ENCODE results near the gene TBL1X. TPM values are rescaled to one million over a fixed set of nuclear protein-coding genes. Genes with fewer than 3 reads are reported as not detected.
A peak's percentile ranks its signal among the peaks of the same experiment; 100 is the strongest.

TBL1X gene
- total RNA-seq, 5 donors from 2014 or later (not counting 1 experiment from before 2014, with no cell fraction given), result 21.0 to 50.8 (median 40.5) TPM

- H3K27me3 Mint-ChIP-seq, result peaks cover 19 to 30% of the 10 kb centered on the region in 2 donors
- peak overlapping the region in 1 of 3 donors; percentile 23 for H3K4me3 Mint-ChIP-seq
- H3K27me3 ChIP-seq (replicated peaks in 1 of 2; ENCODE audit: control insufficient read depth in 2 of 2, extremely low read depth in 1 of 2, insufficient read depth in 2 of 2, low read length in 1 of 2), result peaks cover 10 to 23% of the 10 kb centered on the region in 2 experiments
- no peak for DNase-seq
- no peaks in the 10 kb centered on the region for H3K9me3 ChIP-seq
- H3K36me3 Mint-ChIP-seq, result no peaks in the 10 kb centered on the region
- ATAC-seq (replicated peaks in 1 of 4), result no peak
- H3K4me1 ChIP-seq (ENCODE audit: control insufficient read depth in 1 of 2, extremely low read depth in 1 of 2, insufficient read depth in 2 of 2, low read length in 2 of 2), result no peaks in the 10 kb centered on the region
- H3K9me3 Mint-ChIP-seq, result no peaks in the 10 kb centered on the region
- 6% methylated on average over 47 of the region's 58 CpGs for WGBS (ENCODE audit: insufficient coverage)
- peaks cover 0 to 4% (median 4%) of the 10 kb centered on the region in 3 donors for H3K4me1 Mint-ChIP-seq
- POLR2A ChIA-PET, result no interaction called here
- H3K27ac Mint-ChIP-seq, result no peak overlapping the region
- H3K36me3 ChIP-seq (ENCODE audit: control insufficient read depth in 2 of 2, extremely low read depth in 1 of 2, insufficient read depth in 1 of 2, low read length in 1 of 2), result no peaks in the 10 kb centered on the region
- no peak overlapping the region for H3K4me3 ChIP-seq (ENCODE audit: control insufficient read depth in 1 of 2, extremely low read depth in 1 of 2, low read length in 1 of 2)
- no peak overlapping the region for H3K27ac ChIP-seq (ENCODE audit: low read length)
- CTCF ChIA-PET, result interaction anchor here in 1 of 2 donors (0.5 kb wide), 1 partner anchor 664 kb away, joined by 3 read pairs; no protein-coding TSS in a partner anchor
Observed at GRCh38 chrX:9785254-9785943, 320.5 kb downstream of the TBL1X start.

GRCh38 chrX:9785944-9786797 lies 321.3 kb downstream of the TBL1X start, which contains the start of gene SHROOM2:
SHROOM2 (plus strand) TSS chrX:9786429; CDS start chrX:9786546, 117 bp downstream.
- peaks cover 10 to 23% of the 10 kb centered on the region in 2 experiments for H3K27me3 ChIP-seq (replicated peaks in 1 of 2; ENCODE audit: control insufficient read depth in 2 of 2, extremely low read depth in 1 of 2, insufficient read depth in 2 of 2, low read length in 1 of 2)
- whole genome bisulfite sequencing (ENCODE audit: insufficient coverage), result 4% methylated on average over 47 of the region's 132 CpGs
- H3K27me3 Mint-ChIP-seq, result peaks cover 19 to 34% of the 10 kb centered on the region in 2 donors
- no peaks in the 10 kb centered on the region for H3K36me3 Mint-ChIP-seq
- no peak for DNase-seq
- H3K4me3 ChIP-seq (ENCODE audit: control insufficient read depth in 1 of 2, extremely low read depth in 1 of 2, low read length in 1 of 2), result peak within 1 kb of the TSS in 1 of 2 donors; percentile 2
- H3K9me3 Mint-ChIP-seq, result no peaks in the 10 kb centered on the region
- H3K4me1 Mint-ChIP-seq, result peaks cover 0 to 4% (median 4%) of the 10 kb centered on the region in 3 donors
- H3K4me3 Mint-ChIP-seq, result peak within 1 kb of the TSS; percentile 31 to 55 (median 45)
- no peaks in the 10 kb centered on the region for H3K9me3 ChIP-seq
- no peak within 1 kb of the TSS for H3K27ac Mint-ChIP-seq
- H3K27ac ChIP-seq (ENCODE audit: low read length), result no peak within 1 kb of the TSS
- H3K4me1 ChIP-seq (ENCODE audit: control insufficient read depth in 1 of 2, extremely low read depth in 1 of 2, insufficient read depth in 2 of 2, low read length in 2 of 2), result no peaks in the 10 kb centered on the region
- ChIA-PET CTCF (interaction anchor here in 1 of 2 donors (0.5 kb wide), 1 partner anchor 664 kb away, joined by 3 read pairs; no protein-coding TSS in a partner anchor), POLR2A (no interaction called here)
- H3K36me3 ChIP-seq (ENCODE audit: control insufficient read depth in 2 of 2, extremely low read depth in 1 of 2, insufficient read depth in 1 of 2, low read length in 1 of 2), result no peaks in the 10 kb centered on the region
- no peak for ATAC-seq (replicated peaks in 1 of 4)

DNA sequence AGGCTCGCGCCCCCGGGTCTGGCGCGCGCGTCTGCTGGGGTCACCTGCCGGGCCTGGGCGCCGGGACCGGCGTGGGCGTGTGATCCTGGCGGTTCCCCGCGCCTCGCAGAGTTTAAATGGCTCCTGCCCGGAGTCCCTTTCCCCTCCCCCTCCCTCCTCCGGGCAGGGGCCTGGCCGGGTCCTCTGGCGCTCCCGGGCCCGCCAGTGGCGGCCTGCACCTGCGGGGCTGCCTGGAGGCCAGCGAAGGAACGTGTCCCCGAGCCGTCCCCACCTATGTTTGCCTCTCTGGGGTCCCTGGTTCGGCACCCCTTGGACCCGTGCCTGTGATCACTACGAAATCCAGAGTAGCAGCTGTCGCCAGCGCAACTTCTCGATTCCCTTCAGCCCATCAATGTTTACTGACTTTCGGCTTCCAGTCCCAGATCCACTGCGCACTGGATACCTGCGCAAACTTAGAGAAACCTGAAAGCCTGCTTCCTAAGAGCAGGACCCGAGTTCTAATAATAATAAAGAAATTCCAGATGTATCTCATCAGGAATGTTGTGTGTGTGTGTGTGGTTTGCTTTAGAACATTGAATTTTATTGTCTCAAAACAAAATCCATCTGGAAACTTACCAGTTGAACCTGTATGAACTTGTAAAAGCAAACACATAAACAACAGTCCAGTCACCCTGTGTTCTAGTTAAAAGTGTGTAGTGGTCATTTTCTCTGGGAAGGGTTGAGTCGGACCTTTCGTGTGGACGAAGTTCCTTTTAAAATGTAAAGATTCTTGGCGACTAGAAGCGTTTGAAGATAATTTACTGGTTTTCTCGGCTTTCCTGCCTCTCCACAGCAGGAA lies 322.2 kb downstream of the TBL1X start:
- Histone ChIP-seq H3K9me3 (no peaks in the 10 kb centered on the region), H3K4me3 (ENCODE audit: control insufficient read depth in 1 of 2, extremely low read depth in 1 of 2, low read length in 1 of 2) (peak overlapping the region in 1 of 2 donors; percentile 2), H3K4me1 (ENCODE audit: control insufficient read depth in 1 of 2, extremely low read depth in 1 of 2, insufficient read depth in 2 of 2, low read length in 2 of 2) (no peaks in the 10 kb centered on the region), H3K27ac (ENCODE audit: low read length) (no peak overlapping the region), H3K27me3 (replicated peaks in 1 of 2; ENCODE audit: control insufficient read depth in 2 of 2, extremely low read depth in 1 of 2, insufficient read depth in 2 of 2, low read length in 1 of 2) (peaks cover 10 to 23% of the 10 kb centered on the region in 2 experiments), H3K36me3 (ENCODE audit: control insufficient read depth in 2 of 2, extremely low read depth in 1 of 2, insufficient read depth in 1 of 2, low read length in 1 of 2) (no peaks in the 10 kb centered on the region)
- CTCF ChIA-PET, result no interaction called here
- H3K4me1 Mint-ChIP-seq, result peaks cover 0 to 4% (median 4%) of the 10 kb centered on the region in 3 donors
- H3K27ac Mint-ChIP-seq, result no peak overlapping the region
- POLR2A ChIA-PET, result no interaction called here
- no peaks in the 10 kb centered on the region for H3K9me3 Mint-ChIP-seq
- WGBS (ENCODE audit: insufficient coverage), result no CpG with 5 or more reads among the region's 45 CpGs
- H3K36me3 Mint-ChIP-seq, result no peaks in the 10 kb centered on the region
- peak overlapping the region; percentile 31 to 55 (median 45) for H3K4me3 Mint-ChIP-seq
- DNase-seq, result no peak
- ATAC-seq (replicated peaks in 1 of 4), result no peak
- H3K27me3 Mint-ChIP-seq, result peaks cover 19 to 34% of the 10 kb centered on the region in 2 donors

DNA sequence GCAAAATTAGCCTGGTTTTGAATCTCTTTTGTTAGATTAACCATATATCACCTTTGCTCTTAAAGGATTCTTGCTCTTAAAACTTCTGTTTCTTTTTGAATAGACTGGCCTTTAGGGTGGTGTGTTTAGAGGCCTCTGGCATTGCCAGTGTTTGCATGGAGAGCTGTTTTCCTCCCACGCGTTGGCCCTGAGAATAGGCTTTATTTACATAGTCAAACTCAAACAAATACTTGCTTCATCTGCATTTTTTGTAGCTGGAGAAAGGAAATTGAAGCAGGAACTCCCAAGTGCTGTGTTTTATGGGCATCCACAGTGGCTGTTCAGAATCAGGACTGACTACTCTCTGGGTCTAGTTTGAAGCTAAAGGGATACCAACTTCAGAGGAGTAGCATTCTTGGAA lies 324.1 kb downstream of the TBL1X start:
- peaks cover 19 to 31% of the 10 kb centered on the region in 2 donors for H3K27me3 Mint-ChIP-seq
- no peak overlapping the region for H3K4me3 ChIP-seq (ENCODE audit: control insufficient read depth in 1 of 2, extremely low read depth in 1 of 2, low read length in 1 of 2)
- H3K4me1 Mint-ChIP-seq, result peaks cover 0 to 4% (median 4%) of the 10 kb centered on the region in 3 donors
- no peaks in the 10 kb centered on the region for H3K9me3 Mint-ChIP-seq
- ChIA-PET POLR2A (no interaction called here), CTCF (no interaction called here)
- peak overlapping the region in 1 of 3 donors; percentile 55 for H3K4me3 Mint-ChIP-seq
- no CpG with 5 or more reads among the region's 2 CpGs for WGBS (ENCODE audit: insufficient coverage)
- H3K27ac ChIP-seq (ENCODE audit: low read length), result no peak overlapping the region
- no peaks in the 10 kb centered on the region for H3K9me3 ChIP-seq
- no peak overlapping the region for H3K27ac Mint-ChIP-seq
- no peak for ATAC-seq (replicated peaks in 1 of 4)
- no peaks in the 10 kb centered on the region for H3K4me1 ChIP-seq (ENCODE audit: control insufficient read depth in 1 of 2, extremely low read depth in 1 of 2, insufficient read depth in 2 of 2, low read length in 2 of 2)
- no peak for DNase-seq
- no peaks in the 10 kb centered on the region for H3K36me3 Mint-ChIP-seq
- no peaks in the 10 kb centered on the region for H3K36me3 ChIP-seq (ENCODE audit: control insufficient read depth in 2 of 2, extremely low read depth in 1 of 2, insufficient read depth in 1 of 2, low read length in 1 of 2)
- peaks cover 10 to 23% of the 10 kb centered on the region in 2 experiments for H3K27me3 ChIP-seq (replicated peaks in 1 of 2; ENCODE audit: control insufficient read depth in 2 of 2, extremely low read depth in 1 of 2, insufficient read depth in 2 of 2, low read length in 1 of 2)

- Histone ChIP-seq H3K4me1 (ENCODE audit: control insufficient read depth in 1 of 2, extremely low read depth in 1 of 2, insufficient read depth in 2 of 2, low read length in 2 of 2) (no peaks in the 10 kb centered on the region), H3K9me3 (no peaks in the 10 kb centered on the region), H3K27me3 (replicated peaks in 1 of 2; ENCODE audit: control insufficient read depth in 2 of 2, extremely low read depth in 1 of 2, insufficient read depth in 2 of 2, low read length in 1 of 2) (peaks cover 10 to 23% of the 10 kb centered on the region in 2 experiments), H3K4me3 (ENCODE audit: control insufficient read depth in 1 of 2, extremely low read depth in 1 of 2, low read length in 1 of 2) (no peak overlapping the region), H3K36me3 (ENCODE audit: control insufficient read depth in 2 of 2, extremely low read depth in 1 of 2, insufficient read depth in 1 of 2, low read length in 1 of 2) (no peaks in the 10 kb centered on the region), H3K27ac (ENCODE audit: low read length) (no peak overlapping the region)
- Mint-ChIP-seq H3K9me3 (no peaks in the 10 kb centered on the region), H3K36me3 (no peaks in the 10 kb centered on the region), H3K27me3 (peaks cover 19 to 31% of the 10 kb centered on the region in 2 donors), H3K4me3 (no peak overlapping the region), H3K27ac (no peak overlapping the region), H3K4me1 (peaks cover 0 to 4% (median 4%) of the 10 kb centered on the region in 3 donors)
- DNase-seq (no peak), ATAC-seq (replicated peaks in 1 of 4) (no peak)
- POLR2A ChIA-PET, result interaction anchor here in 1 of 2 donors (0.6 kb wide), 1 partner anchor 17 kb away, joined by 9 read pairs; no protein-coding TSS in a partner anchor
- WGBS (ENCODE audit: insufficient coverage), result no CpG with 5 or more reads among the region's 5 CpGs
- CTCF ChIA-PET, result interaction anchor here in 1 of 2 donors (0.8 kb wide), 1 partner anchor 12 kb away, joined by 3 read pairs; no protein-coding TSS in a partner anchor
Observed at GRCh38 chrX:9789555-9789954, 324.7 kb downstream of the TBL1X start.

Data from T-cell (primary cell).